H9 (cell line): ENCODE data around the gene SURF1. TPM values are rescaled to one million over a fixed set of nuclear protein-coding genes. Genes with fewer than 3 reads are reported as not detected.

Experiments used
- DNase-seq: peaks from one replicate; pipeline ENCODE4 v3.0.0-alpha.2; 2017
- H2AFZ ChIP-seq: one replicate; pipeline ENCODE4 v1.6.1; 2013; ENCODE audit warnings: mild to moderate bottlenecking, low read length, control low read depth, moderate library complexity
- H2AK5ac ChIP-seq: 2 replicates; pipeline ENCODE4 v1.6.1; 2013; ENCODE audit warnings: low read length, control low read depth, mixed read lengths; ENCODE audit not compliant: insufficient read length
- H2BK120ac ChIP-seq: one replicate; pipeline ENCODE4 v1.6.1; 2013; ENCODE audit warnings: low read depth, mild to moderate bottlenecking, low read length, control low read depth, inconsistent platforms; ENCODE audit not compliant: poor library complexity, severe bottlenecking
- H2BK12ac ChIP-seq: 2 replicates; pipeline ENCODE4 v1.6.1; 2013; ENCODE audit warnings: low read length, control low read depth, mixed read lengths, low read depth; ENCODE audit not compliant: insufficient read length
- H2BK15ac ChIP-seq: 2 replicates; pipeline ENCODE4 v1.6.1; 2013; ENCODE audit warnings: low read depth, low read length, control low read depth
- H2BK20ac ChIP-seq: one replicate; pipeline ENCODE4 v1.6.1; 2013; ENCODE audit warnings: low read depth, mild to moderate bottlenecking, low read length, control low read depth, inconsistent platforms; ENCODE audit not compliant: poor library complexity, severe bottlenecking
- H2BK5ac ChIP-seq: 2 replicates; pipeline ENCODE4 v1.6.1; 2013; ENCODE audit warnings: low read length, control low read depth, mixed read lengths; ENCODE audit not compliant: insufficient read length
- H3K14ac ChIP-seq: 2 replicates; pipeline ENCODE4 v1.6.1; 2013; ENCODE audit warnings: low read length, control low read depth; ENCODE audit not compliant: insufficient read depth
- H3K18ac ChIP-seq: 2 replicates; pipeline ENCODE4 v1.6.1; 2013; ENCODE audit warnings: low read depth, mild to moderate bottlenecking, mixed read lengths, low read length, control low read depth; ENCODE audit not compliant: insufficient read length
- H3K23ac ChIP-seq: 2 replicates; pipeline ENCODE4 v1.6.1; 2013; ENCODE audit warnings: low read length, control low read depth, mixed read lengths, low read depth; ENCODE audit not compliant: insufficient read length
- H3K23me2 ChIP-seq: 2 replicates; pipeline ENCODE4 v1.6.1; 2013; ENCODE audit warnings: low read depth, mild to moderate bottlenecking, mixed read lengths, low read length, control low read depth; ENCODE audit not compliant: insufficient read length, poor library complexity, severe bottlenecking
- H3K27ac ChIP-seq: 2 replicates; pipeline ENCODE4 v1.5.1; 2013; ENCODE audit warnings: low read length, control low read depth, mixed read lengths, low read depth; ENCODE audit not compliant: insufficient read length
- H3K27me3 ChIP-seq: 2 replicates; pipeline ENCODE4 v1.6.1; 2013; ENCODE audit warnings: low read length, control low read depth, inconsistent platforms; ENCODE audit not compliant: insufficient read depth
- H3K4ac ChIP-seq: 2 replicates; pipeline ENCODE4 v1.6.1; 2013; ENCODE audit warnings: low read depth, mild to moderate bottlenecking, control low read depth, inconsistent platforms, low read length, moderate library complexity
- H3K4me1 ChIP-seq: 2 replicates; pipeline ENCODE4 v1.6.1; 2013; ENCODE audit warnings: low read length, control low read depth, inconsistent platforms; ENCODE audit not compliant: insufficient read depth
- H3K4me2 ChIP-seq: 2 replicates; pipeline ENCODE4 v1.6.1; 2013; ENCODE audit warnings: low read length, control low read depth, mixed read lengths; ENCODE audit not compliant: insufficient read length, insufficient read depth
- H3K56ac ChIP-seq: 2 replicates; pipeline ENCODE4 v1.6.1; 2013; ENCODE audit warnings: low read depth, mild to moderate bottlenecking, mixed read lengths, low read length, control low read depth; ENCODE audit not compliant: insufficient read length
- H3K79me1 ChIP-seq: 2 replicates; pipeline ENCODE4 v1.6.1; 2013; ENCODE audit warnings: low read depth, mild to moderate bottlenecking, moderate library complexity, low read length, control low read depth, inconsistent platforms; ENCODE audit not compliant: insufficient read depth, poor library complexity, severe bottlenecking
- H3K79me2 ChIP-seq: 2 replicates; pipeline ENCODE4 v1.6.1; 2013; ENCODE audit warnings: low read length, control low read depth, inconsistent platforms; ENCODE audit not compliant: insufficient read depth
- H3K9ac ChIP-seq: 2 replicates; pipeline ENCODE4 v1.6.1; 2013; ENCODE audit warnings: low read length, control low read depth, mixed read lengths; ENCODE audit not compliant: insufficient read length; ENCODE audit errors: extremely low read depth
- H3K9me3 ChIP-seq: one replicate; pipeline ENCODE4 v1.6.1; 2013; ENCODE audit warnings: low read depth, low read length, inconsistent platforms; ENCODE audit not compliant: control insufficient read depth
- H3T11ph ChIP-seq: one replicate; pipeline ENCODE4 v1.6.1; 2013; ENCODE audit warnings: mild to moderate bottlenecking, low read length, control low read depth, inconsistent platforms
- H4K20me1 ChIP-seq: one replicate; pipeline ENCODE4 v1.6.1; 2013; ENCODE audit not compliant: control insufficient read depth, insufficient read length, insufficient read depth
- H4K5ac ChIP-seq: 2 replicates; pipeline ENCODE4 v1.6.1; 2013; ENCODE audit warnings: low read depth, mild to moderate bottlenecking, mixed read lengths, low read length, control low read depth; ENCODE audit not compliant: insufficient read length
- H4K8ac ChIP-seq: replicated peaks from 2 replicates; pipeline ENCODE4 v1.6.1; 2013; ENCODE audit warnings: low read length, control low read depth, mixed read lengths, low read depth; ENCODE audit not compliant: insufficient read length
- H4K91ac ChIP-seq: 2 replicates; pipeline ENCODE4 v1.6.1; 2013; ENCODE audit warnings: low read depth, mild to moderate bottlenecking, moderate library complexity, mixed read lengths, low read length, control low read depth; ENCODE audit not compliant: insufficient read length
- H3K27ac Mint-ChIP-seq, 3 experiments: 2 replicates in 2 of 3; 3 replicates in 1 of 3; pipeline ENCODE4 v1.8.0; 2020 to 2021; ENCODE audit warnings: mixed read lengths in 3 of 3, mild to moderate bottlenecking in 1 of 3, moderate library complexity in 1 of 3
- H3K27me3 Mint-ChIP-seq: 2 replicates; pipeline ENCODE4 v1.8.0; 2021; ENCODE audit warnings: low read depth, mild to moderate bottlenecking, moderate library complexity, mixed read lengths
- H3K36me3 Mint-ChIP-seq, 3 experiments: 2 replicates in 2 of 3; 3 replicates in 1 of 3; pipeline ENCODE4 v1.8.0; 2020 to 2021; ENCODE audit warnings: low read depth in 3 of 3, mixed read lengths in 3 of 3; ENCODE audit not compliant: insufficient read depth in 1 of 3
- H3K4me1 Mint-ChIP-seq, 2 experiments: 2 replicates each; pipeline ENCODE4 v1.8.0; 2020; ENCODE audit warnings: mixed read lengths in 2 of 2
- H3K4me3 Mint-ChIP-seq, 2 experiments: 2 replicates in 1 of 2; 3 replicates in 1 of 2; pipeline ENCODE4 v1.8.0; 2020 to 2021; ENCODE audit warnings: mild to moderate bottlenecking in 2 of 2, mixed read lengths in 2 of 2, moderate library complexity in 1 of 2
- H3K9me3 Mint-ChIP-seq, 2 experiments: 2 replicates in 1 of 2; 3 replicates in 1 of 2; pipeline ENCODE4 v1.8.0; 2020; ENCODE audit warnings: mild to moderate bottlenecking in 2 of 2, mixed read lengths in 2 of 2, moderate library complexity in 1 of 2
- CTCF ChIP-seq: fragments of 200-600 bp; sonication (generic); conservative IDR thresholded peaks from 3 replicates; pipeline ENCODE4 v1.8.0; 2021; ENCODE audit warnings: antibody characterized with exemption, mild to moderate bottlenecking
- WGBS: extraction: QIAGEN DNeasy Blood & Tissue Kit; methylation state at CpG from one replicate; pipeline ENCODE4 v1.1.7; 2013; ENCODE audit warnings: missing lambda C conversion rate, low lambda C conversion rate, mixed read lengths; ENCODE audit not compliant: insufficient read length; ENCODE audit errors: extremely low coverage; 5-methylcytosine and 5-hydroxymethylcytosine counted together
- total RNA-seq: library from RNA; stranded (reverse); gene quantifications from 2 replicates; pipeline ENCODE4 v1.2.1, GENCODE V29; 2021

SURF1 gene
- total RNA-seq, 1 experiment from 2014 or later = 43.3 TPM

GRCh38 chr9:133345596-133345995 is 10.7 kb downstream of the SURF1 start:
- no peak for DNase-seq
- no peak overlapping the region for H3K4me2 ChIP-seq
- no peak overlapping the region for H4K8ac ChIP-seq
- H3K27ac Mint-ChIP-seq = no peak overlapping the region
- peaks cover 0 to 3% of the 10 kb centered on the region in 2 experiments; a peak in 1 of 5 replicates for H3K9me3 Mint-ChIP-seq
- no peak overlapping the region for H3K23ac ChIP-seq
- H3K79me2 ChIP-seq = peaks cover 13% of the 10 kb centered on the region; the same call in 1 of the 2 replicates
- H3K4me1 ChIP-seq = no peaks in the 10 kb centered on the region; the same call in 1 of the 2 replicates
- H3K4me1 Mint-ChIP-seq = peaks cover 22 to 33% of the 10 kb centered on the region in 2 experiments
- no peak overlapping the region for H2AFZ ChIP-seq
- no peak overlapping the region for H2AK5ac ChIP-seq
- H3K27me3 ChIP-seq = no peaks in the 10 kb centered on the region
- no peak overlapping the region for H2BK12ac ChIP-seq
- no peak overlapping the region for H3K14ac ChIP-seq
- H3K23me2 ChIP-seq = peaks cover 5% of the 10 kb centered on the region
- no peak overlapping the region for H2BK20ac ChIP-seq
- H3K18ac ChIP-seq = no peak overlapping the region
- H3K9me3 ChIP-seq = no peaks in the 10 kb centered on the region
- H3K36me3 Mint-ChIP-seq = peaks cover 65 to 88% (median 85%) of the 10 kb centered on the region in 3 experiments
- no peak overlapping the region for H3T11ph ChIP-seq
- H4K91ac ChIP-seq = no peak overlapping the region
- no CpG with 5 or more reads among the region's 6 CpGs for WGBS
- H3K27ac ChIP-seq = no peak overlapping the region
- H2BK5ac ChIP-seq = no peak overlapping the region
- no peak overlapping the region for H3K56ac ChIP-seq
- peak overlapping the region in 1 of 2 experiments; percentile 99; a peak in 1 of 5 replicates for H3K4me3 Mint-ChIP-seq
- no peaks in the 10 kb centered on the region for H3K27me3 Mint-ChIP-seq
- H2BK15ac ChIP-seq = no peak overlapping the region
- no peak overlapping the region for H4K5ac ChIP-seq
- H2BK120ac ChIP-seq = no peak overlapping the region
- no peak overlapping the region for H3K9ac ChIP-seq
- no peak overlapping the region for H3K4ac ChIP-seq
- TF ChIP-seq CTCF = no peak
- peaks cover 10% of the 10 kb centered on the region for H3K79me1 ChIP-seq
- no peaks in the 10 kb centered on the region for H4K20me1 ChIP-seq
